NB4 (cell line): Measurements from ENCODE around the gene ARHGAP15.

ENCODE experiments used
- DNase-seq: peaks from one replicate; pipeline ENCODE4 v3.0.0; 2010; ENCODE audit warnings: low read depth
- H3K4me3 ChIP-seq: one replicate; pipeline ENCODE4 v1.5.1; 2011; ENCODE audit warnings: mild to moderate bottlenecking, low read depth, low read length, moderate library complexity
- CTCF ChIP-seq: IDR thresholded peaks from one replicate; pipeline ENCODE4 v1.5.1; 2012; ENCODE audit warnings: low read depth, low read length
- MAX ChIP-seq: IDR thresholded peaks from 2 replicates; pipeline ENCODE4 v1.6.1; 2011; ENCODE audit warnings: low read depth, low read length
- MYC ChIP-seq: IDR thresholded peaks from 2 replicates; pipeline ENCODE4 v1.6.1; 2011; ENCODE audit warnings: low read depth, low read length
- POLR2A ChIP-seq: IDR thresholded peaks from 2 replicates; pipeline ENCODE4 v1.6.1; 2011; ENCODE audit warnings: mild to moderate bottlenecking; ENCODE audit not compliant: insufficient read length; ENCODE audit errors: extremely low read depth

ARHGAP15 gene

GRCh38 chr2:143793381-143793780, 664.2 kb downstream of the ARHGAP15 start:
- TF ChIP-seq CTCF (no peak), MYC (no peak)
- DNase-seq: no peak
- H3K4me3 ChIP-seq: no peak overlapping the region

- DNase-seq: no peak
- TF ChIP-seq POLR2A: no peak
- no peak for TF ChIP-seq CTCF
- no peak for TF ChIP-seq MYC
- no peak for TF ChIP-seq MAX
- no peak overlapping the region for H3K4me3 ChIP-seq
Measured at GRCh38 chr2:143796051-143796450, 666.8 kb downstream of the ARHGAP15 start.

- no peak for DNase-seq
Measured at GRCh38 chr2:143801561-143801960, 672.3 kb downstream of the ARHGAP15 start.

GRCh38 chr2:143802242-143802641, 673.0 kb downstream of the ARHGAP15 start:
- no peak overlapping the region for H3K4me3 ChIP-seq
- no peak for DNase-seq
- TF ChIP-seq MAX (no peak), CTCF (no peak), POLR2A (no peak), MYC (no peak)

More at GRCh38 chr2:143801561-143801960, 672.3 kb downstream of the ARHGAP15 start:
- no peak for TF ChIP-seq CTCF
- TF ChIP-seq MAX: no peak
- no peak for TF ChIP-seq MYC
- TF ChIP-seq POLR2A: no peak
- no peak overlapping the region for H3K4me3 ChIP-seq

GRCh38 chr2:143802871-143803650, 673.8 kb downstream of the ARHGAP15 start:
- H3K4me3 ChIP-seq: no peak overlapping the region
- no peak for TF ChIP-seq MYC
- TF ChIP-seq MAX: no peak
- TF ChIP-seq CTCF: no peak
- TF ChIP-seq POLR2A: no peak
- DNase-seq: no peak
